Vagina (tissue), 2 donors: ENCODE data around the gene HCN1. TPM values are rescaled to one million over a fixed set of nuclear protein-coding genes. Genes with fewer than 3 reads are reported as not detected.

Experiments
- DNase-seq, 2 donors: peaks; one replicate each; pipeline ENCODE4 v3.0.0-alpha.2; 2017; ENCODE audit errors: extremely low spot score in 2 of 2
- H3K27ac ChIP-seq: fragments of 200-600 bp; sonication (generic); one replicate; pipeline ENCODE4 v1.5.1; 2019
- H3K27me3 ChIP-seq: fragments of 200-600 bp; sonication (generic); one replicate; pipeline ENCODE4 v1.5.1; 2019
- H3K36me3 ChIP-seq, 2 donors: fragments of 200-600 bp; sonication (generic); one replicate each; pipeline ENCODE4 v1.5.1; 2017 to 2019
- H3K4me1 ChIP-seq: fragments of 200-600 bp; sonication (generic); one replicate; pipeline ENCODE4 v1.5.1; 2019
- H3K4me3 ChIP-seq, 2 donors: fragments of 200-600 bp; sonication (generic); 1 replicate in 1 of 2; 2 replicates in 1 of 2; pipeline ENCODE4 v1.5.1; 2016 to 2019
- H3K9me3 ChIP-seq: fragments of 200-600 bp; sonication (generic); one replicate; pipeline ENCODE4 v1.5.1; 2019
- POLR2A ChIP-seq, 2 donors: fragments of 450-650 bp; IDR thresholded peaks; one replicate each; pipeline ENCODE4 v1.6.1; 2017; ENCODE audit warnings: antibody characterized with exemption in 2 of 2, mild to moderate bottlenecking in 2 of 2, moderate library complexity in 2 of 2
- POLR2AphosphoS5 ChIP-seq, 2 donors: sonication (generic); formaldehyde crosslinking; IDR thresholded peaks; one replicate each; pipeline ENCODE4 v1.9.0; 2017; ENCODE audit warnings: antibody characterized with exemption in 2 of 2, mild to moderate bottlenecking in 2 of 2, low read depth in 1 of 2; ENCODE audit not compliant: insufficient read depth in 1 of 2
- intact Hi-C: fragments of 100-400 bp; cut with DNase I; formaldehyde crosslinking; loops from one replicate; pipeline ENCODE4 v1.15.1; 2023
- total RNA-seq: library from RNA; depleted of rRNA; stranded (reverse); fragments of >200 nt; gene quantifications from one replicate; pipeline ENCODE4 v1.2.3, GENCODE V29; 2016
- TF ChIP-seq, protein P1 (sequence below), 3 experiments: fragments of 450-650 bp in 2 of 3; fragments of 200-600 bp in 1 of 3; sonication (generic) in 1 of 3; IDR thresholded peaks; one replicate each; pipeline ENCODE4 v1.5.1; 2017 to 2019; ENCODE audit warnings: antibody characterized with exemption in 3 of 3, mild to moderate bottlenecking in 2 of 3, moderate library complexity in 2 of 3

The HCN1 gene
- total RNA-seq, 1 donor from 2014 or later = not detected

- H3K27ac ChIP-seq = no peak overlapping the region
- H3K4me3 ChIP-seq = no peak overlapping the region
- DNase-seq = no peak
- no peaks in the 10 kb centered on the region for H3K36me3 ChIP-seq
- intact Hi-C loops = no loop called here
- H3K4me1 ChIP-seq = no peaks in the 10 kb centered on the region
- no peaks in the 10 kb centered on the region for H3K9me3 ChIP-seq
- H3K27me3 ChIP-seq = no peaks in the 10 kb centered on the region
- TF ChIP-seq POLR2A (IDR thresholded peaks at IDR 0.05) = no peak
- TF ChIP-seq, protein P1, sequence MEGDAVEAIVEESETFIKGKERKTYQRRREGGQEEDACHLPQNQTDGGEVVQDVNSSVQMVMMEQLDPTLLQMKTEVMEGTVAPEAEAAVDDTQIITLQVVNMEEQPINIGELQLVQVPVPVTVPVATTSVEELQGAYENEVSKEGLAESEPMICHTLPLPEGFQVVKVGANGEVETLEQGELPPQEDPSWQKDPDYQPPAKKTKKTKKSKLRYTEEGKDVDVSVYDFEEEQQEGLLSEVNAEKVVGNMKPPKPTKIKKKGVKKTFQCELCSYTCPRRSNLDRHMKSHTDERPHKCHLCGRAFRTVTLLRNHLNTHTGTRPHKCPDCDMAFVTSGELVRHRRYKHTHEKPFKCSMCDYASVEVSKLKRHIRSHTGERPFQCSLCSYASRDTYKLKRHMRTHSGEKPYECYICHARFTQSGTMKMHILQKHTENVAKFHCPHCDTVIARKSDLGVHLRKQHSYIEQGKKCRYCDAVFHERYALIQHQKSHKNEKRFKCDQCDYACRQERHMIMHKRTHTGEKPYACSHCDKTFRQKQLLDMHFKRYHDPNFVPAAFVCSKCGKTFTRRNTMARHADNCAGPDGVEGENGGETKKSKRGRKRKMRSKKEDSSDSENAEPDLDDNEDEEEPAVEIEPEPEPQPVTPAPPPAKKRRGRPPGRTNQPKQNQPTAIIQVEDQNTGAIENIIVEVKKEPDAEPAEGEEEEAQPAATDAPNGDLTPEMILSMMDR (IDR thresholded peaks at IDR 0.05) = no peak
- no peak for TF ChIP-seq POLR2AphosphoS5 (IDR thresholded peaks at IDR 0.05; ENCODE audit: insufficient read depth in 1 of 2, low read depth in 1 of 2)
These were observed 23.9 kb downstream of the HCN1 start for GRCh38 chr5:45672271-45672670.

DNA sequence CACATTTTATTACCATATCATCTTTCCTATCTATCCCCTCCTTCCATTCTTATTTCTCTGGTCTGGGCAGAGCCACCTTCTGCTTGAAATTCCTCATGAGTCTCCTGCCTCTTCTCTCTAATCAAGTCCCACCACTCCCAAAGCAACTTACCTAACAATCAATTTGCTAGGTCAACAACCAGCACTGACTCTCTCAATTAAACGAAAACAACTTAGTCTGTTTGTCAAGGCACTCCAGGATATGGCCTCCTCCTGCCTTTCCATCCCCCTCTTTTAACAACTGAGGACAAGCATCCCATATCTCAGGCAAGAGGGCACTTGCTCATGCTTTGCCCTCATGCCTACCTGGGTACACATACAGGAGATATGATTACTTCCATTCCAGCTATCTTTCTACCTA, 47.4 kb downstream of the HCN1 start:
- no peaks in the 10 kb centered on the region for H3K4me1 ChIP-seq
- DNase-seq = no peak
- no peak overlapping the region for H3K4me3 ChIP-seq
- TF ChIP-seq, protein P1 (IDR thresholded peaks at IDR 0.05) = no peak
- TF ChIP-seq POLR2AphosphoS5 (IDR thresholded peaks at IDR 0.05; ENCODE audit: insufficient read depth in 1 of 2, low read depth in 1 of 2) (no peak), POLR2A (IDR thresholded peaks at IDR 0.05) (no peak)
- H3K36me3 ChIP-seq = no peaks in the 10 kb centered on the region
- no peak overlapping the region for H3K27ac ChIP-seq
- intact Hi-C loops = no loop called here
- no peaks in the 10 kb centered on the region for H3K27me3 ChIP-seq
- H3K9me3 ChIP-seq = no peaks in the 10 kb centered on the region

DNA sequence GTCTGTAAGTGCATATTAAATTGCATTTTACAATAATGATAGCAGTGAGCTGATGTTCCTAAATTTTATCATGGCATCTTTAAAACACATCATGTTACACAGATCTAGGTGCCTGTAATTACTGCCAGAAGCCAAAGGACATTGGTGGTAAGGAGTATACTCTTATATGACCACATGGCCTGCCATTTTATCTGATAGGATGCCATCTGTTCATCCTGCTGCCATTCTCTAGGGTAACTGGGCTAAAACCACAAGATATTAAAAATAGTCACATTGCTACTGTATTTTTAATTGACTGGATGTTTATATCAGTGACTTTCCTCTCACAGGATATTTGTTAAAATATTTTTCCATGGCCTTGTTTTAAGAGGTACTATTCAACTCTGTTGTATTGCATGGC, 53.1 kb downstream of the HCN1 start:
- H3K4me1 ChIP-seq = no peaks in the 10 kb centered on the region
- DNase-seq = no peak
- H3K36me3 ChIP-seq = no peaks in the 10 kb centered on the region
- H3K9me3 ChIP-seq = no peaks in the 10 kb centered on the region
- no peaks in the 10 kb centered on the region for H3K27me3 ChIP-seq
- TF ChIP-seq POLR2A (IDR thresholded peaks at IDR 0.05) (no peak), POLR2AphosphoS5 (IDR thresholded peaks at IDR 0.05; ENCODE audit: insufficient read depth in 1 of 2, low read depth in 1 of 2) (no peak)
- TF ChIP-seq, protein P1 (IDR thresholded peaks at IDR 0.05) = no peak
- no peak overlapping the region for H3K4me3 ChIP-seq
- intact Hi-C loops = no loop called here
- no peak overlapping the region for H3K27ac ChIP-seq

DNA sequence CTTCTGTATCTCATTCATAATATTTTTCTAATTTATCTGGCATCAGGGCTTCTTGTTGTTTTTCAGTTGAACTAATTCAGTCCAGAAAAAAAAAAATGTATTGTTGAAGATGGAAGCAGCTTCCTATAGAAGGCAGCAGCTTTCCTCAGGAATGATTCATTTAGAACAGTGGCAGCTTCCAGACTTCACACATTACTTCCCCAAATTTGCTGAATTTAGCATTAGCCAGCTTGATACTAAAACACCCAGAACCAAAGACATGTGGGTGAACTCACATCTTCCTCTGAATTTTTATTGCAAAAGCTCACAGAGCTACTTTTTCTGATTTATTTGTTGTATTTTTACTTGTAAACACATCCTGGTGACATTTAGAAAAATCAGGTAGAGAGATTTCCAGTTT, 53.8 kb downstream of the HCN1 start:
- TF ChIP-seq POLR2AphosphoS5 (IDR thresholded peaks at IDR 0.05; ENCODE audit: insufficient read depth in 1 of 2, low read depth in 1 of 2) = no peak
- TF ChIP-seq, protein P1 (IDR thresholded peaks at IDR 0.05) = no peak
- TF ChIP-seq POLR2A (IDR thresholded peaks at IDR 0.05) = no peak
- Histone ChIP-seq H3K4me3 (no peak overlapping the region), H3K27me3 (no peaks in the 10 kb centered on the region), H3K27ac (no peak overlapping the region), H3K9me3 (no peaks in the 10 kb centered on the region), H3K36me3 (no peaks in the 10 kb centered on the region), H3K4me1 (no peaks in the 10 kb centered on the region)
- intact Hi-C loops = no loop called here
- DNase-seq = no peak

- no peaks in the 10 kb centered on the region for H3K27me3 ChIP-seq
- H3K36me3 ChIP-seq = no peaks in the 10 kb centered on the region
- no peaks in the 10 kb centered on the region for H3K4me1 ChIP-seq
- DNase-seq = no peak
- H3K9me3 ChIP-seq = no peaks in the 10 kb centered on the region
- intact Hi-C loops = no loop called here
- TF ChIP-seq, protein P1 (IDR thresholded peaks at IDR 0.05) = no peak
- TF ChIP-seq POLR2AphosphoS5 (IDR thresholded peaks at IDR 0.05; ENCODE audit: insufficient read depth in 1 of 2, low read depth in 1 of 2) = no peak
- TF ChIP-seq POLR2A (IDR thresholded peaks at IDR 0.05) = no peak
- H3K4me3 ChIP-seq = no peak overlapping the region
- no peak overlapping the region for H3K27ac ChIP-seq
These were observed 57.1 kb downstream of the HCN1 start for GRCh38 chr5:45639040-45639439.
